ENCODE measurements around the gene BCL11A.

- no peak for TF ChIP-seq EZH2 (IDR thresholded peaks at IDR 0.05; ENCODE audit: insufficient read depth, poor library complexity, severe bottlenecking)
- TF ChIP-seq EZH2phosphoT487 (IDR thresholded peaks at IDR 0.05; ENCODE audit: insufficient read depth, low read depth) = no peak
Observed at GRCh38 chr2:60445684-60446179, 107.7 kb downstream of the BCL11A start.

Measured in GM23248 (cell line).